GM21825 (cell line): Measurements from ENCODE around the gene CERK.
"Not testable (repeated sequence)": the region's sequence is repeated elsewhere in the genome, so short reads cannot be mapped to it uniquely, and the experiment has no call there.

ENCODE experiments used
- ATAC-seq: cut with Tn5 transposase; IDR thresholded peaks from one replicate; pipeline ENCODE4 v1.9.1; 2021; ENCODE audit warnings: mild to moderate bottlenecking, moderate library complexity; ENCODE audit not compliant: unreplicated experiment

The CERK gene, protein sequence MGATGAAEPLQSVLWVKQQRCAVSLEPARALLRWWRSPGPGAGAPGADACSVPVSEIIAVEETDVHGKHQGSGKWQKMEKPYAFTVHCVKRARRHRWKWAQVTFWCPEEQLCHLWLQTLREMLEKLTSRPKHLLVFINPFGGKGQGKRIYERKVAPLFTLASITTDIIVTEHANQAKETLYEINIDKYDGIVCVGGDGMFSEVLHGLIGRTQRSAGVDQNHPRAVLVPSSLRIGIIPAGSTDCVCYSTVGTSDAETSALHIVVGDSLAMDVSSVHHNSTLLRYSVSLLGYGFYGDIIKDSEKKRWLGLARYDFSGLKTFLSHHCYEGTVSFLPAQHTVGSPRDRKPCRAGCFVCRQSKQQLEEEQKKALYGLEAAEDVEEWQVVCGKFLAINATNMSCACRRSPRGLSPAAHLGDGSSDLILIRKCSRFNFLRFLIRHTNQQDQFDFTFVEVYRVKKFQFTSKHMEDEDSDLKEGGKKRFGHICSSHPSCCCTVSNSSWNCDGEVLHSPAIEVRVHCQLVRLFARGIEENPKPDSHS

DNA sequence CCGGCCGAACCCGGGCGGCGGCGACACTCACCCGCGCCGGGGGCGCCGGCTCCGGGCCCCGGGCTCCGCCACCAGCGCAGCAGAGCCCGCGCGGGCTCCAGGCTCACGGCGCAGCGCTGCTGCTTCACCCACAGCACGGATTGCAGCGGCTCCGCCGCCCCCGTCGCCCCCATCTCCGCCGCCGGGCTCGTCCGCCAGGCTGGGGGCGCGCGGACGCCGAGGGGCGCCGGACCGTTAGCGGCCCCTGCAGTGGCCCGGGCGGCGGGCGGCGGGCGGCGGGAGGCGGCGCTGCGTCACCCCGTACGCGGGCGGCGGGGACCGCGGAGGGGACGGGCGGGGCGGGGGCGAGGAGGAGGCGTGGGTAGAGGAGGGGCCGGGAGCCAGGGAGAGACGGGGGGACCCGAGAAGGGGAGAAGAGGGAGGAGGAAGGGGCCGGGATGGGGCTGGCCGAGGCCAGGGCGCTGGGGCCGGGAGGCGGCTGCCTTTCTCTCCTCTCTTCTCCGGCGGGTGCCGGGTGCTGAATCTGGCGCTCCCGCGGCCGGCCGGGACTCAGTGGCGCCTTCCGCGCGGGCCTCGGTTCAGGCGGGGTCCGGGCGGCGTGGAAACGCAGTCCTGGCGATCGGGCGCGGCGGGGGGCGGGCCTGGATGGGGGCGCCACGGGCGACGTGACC, at the start of gene CERK:
CERK (minus strand) TSS at position 277 of the 671 bp plus-strand sequence; CDS start at position 173, 104 bp downstream.
- no peak for ATAC-seq

DNA sequence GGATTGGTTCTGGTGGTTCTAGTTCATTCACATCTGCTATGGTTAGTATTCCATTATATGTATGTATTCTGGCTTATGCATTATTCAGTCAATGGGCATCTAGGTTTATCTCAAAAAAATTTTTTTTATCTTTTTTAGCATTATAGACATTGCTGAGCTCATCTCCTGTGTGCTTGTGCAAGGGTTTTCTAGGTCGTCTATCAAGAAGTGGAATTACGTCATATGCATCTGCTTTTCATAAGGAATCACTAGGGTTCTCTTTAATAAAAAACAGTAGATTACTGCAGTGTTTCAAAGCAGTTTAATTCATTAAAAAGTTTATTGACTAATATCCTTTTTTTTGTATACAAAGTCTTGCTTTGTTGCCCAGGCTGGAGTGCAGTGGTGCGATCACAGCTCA, 45.7 kb upstream of the CERK start:
- no peak for ATAC-seq

DNA sequence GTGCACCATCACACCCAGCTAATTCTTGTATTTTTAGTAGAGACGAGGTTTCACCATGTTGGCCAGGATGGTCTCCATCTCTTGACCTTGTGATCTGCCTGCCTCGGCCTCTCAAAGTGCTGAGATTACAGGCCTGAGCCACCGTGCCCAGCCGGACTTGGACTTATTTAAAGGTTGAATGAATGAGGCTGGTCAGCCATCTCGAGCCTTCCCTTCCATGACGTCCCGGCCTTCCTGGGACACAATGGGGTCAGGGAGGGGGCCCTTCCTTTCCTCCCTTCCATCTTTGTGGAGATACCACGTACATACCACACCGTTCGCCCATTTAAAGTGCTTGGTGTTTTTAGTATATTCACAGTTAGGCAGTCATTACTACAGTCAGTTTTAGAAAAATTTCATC, 44.1 kb upstream of the CERK start:
- ATAC-seq: not testable (repeated sequence)

DNA sequence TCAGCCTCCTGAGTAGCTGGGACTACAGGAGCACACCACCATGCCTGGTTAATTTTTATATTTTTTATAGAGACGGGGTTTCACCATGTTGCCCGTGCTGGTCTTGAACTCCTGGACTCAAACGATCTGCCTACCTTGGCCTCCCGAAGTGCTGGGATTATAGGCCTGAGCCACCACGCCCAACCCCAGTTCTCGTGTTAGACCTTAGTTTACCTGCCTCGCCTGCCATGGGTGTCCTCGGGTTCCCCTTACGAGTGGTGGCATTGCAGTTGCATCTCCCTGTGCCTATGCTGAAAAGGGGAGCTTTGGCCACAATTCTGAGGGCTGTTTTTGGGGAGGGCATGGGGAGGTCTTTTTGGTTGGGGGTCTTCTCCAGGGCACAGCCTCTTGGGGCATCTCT, 43.2 kb upstream of the CERK start:
- no peak for ATAC-seq

DNA sequence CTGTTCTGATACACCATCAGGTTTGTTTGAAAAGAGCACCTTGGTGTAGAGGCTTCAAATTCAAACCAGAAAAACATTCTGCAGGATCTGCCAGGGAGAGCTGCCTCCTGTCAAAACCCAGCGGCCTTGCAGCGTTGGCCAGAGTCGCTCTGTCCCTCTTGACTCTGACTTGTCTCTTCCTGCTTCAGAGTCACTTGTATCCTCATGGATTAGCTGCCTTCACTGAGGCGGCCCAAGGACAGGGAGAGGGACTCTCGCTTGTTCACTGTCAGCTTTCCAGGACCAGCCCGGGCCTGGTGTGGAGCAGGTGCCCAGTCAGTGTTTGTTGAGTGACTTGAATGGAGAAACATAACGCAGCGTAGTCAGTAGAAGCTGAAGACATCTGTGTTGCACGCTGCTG, 42.4 kb upstream of the CERK start:
- no peak for ATAC-seq

DNA sequence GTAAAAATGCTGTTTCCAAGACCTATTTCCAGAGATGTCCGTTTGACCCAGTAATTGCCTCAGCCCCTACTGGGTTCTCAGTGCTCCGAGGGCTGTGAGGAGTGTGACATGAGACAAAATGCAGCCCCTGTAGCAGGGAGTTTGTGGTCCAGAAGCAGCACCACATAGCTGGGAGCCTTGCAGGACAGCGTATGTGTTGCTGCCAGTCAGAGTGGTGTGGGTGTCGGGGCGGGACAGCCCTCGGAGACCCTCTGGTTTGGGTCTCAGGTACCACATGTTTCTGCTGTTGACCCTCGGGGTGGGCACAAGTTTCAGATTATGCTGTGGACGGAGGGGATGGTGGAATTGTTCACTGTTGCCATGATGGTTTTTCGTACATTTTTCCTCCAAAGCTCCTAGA, 41.6 kb upstream of the CERK start:
- ATAC-seq: no peak

DNA sequence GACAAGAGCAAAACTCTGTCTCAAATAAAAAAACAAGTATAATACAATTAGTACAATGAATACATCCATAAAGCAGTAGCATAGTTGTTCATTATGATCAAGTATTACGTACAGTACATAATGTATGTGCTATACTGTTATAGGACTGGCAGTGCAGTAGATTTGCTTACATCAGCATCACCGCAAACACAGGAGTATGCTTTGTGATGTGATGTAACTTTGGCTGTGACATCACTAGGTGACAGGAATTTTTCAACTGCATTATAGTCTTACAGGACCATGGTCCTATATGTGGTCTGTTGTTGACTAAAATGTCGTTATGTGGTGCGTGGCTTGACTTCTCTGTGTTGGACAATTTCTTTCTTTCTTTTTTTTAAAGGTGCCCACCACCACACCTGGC, 41.0 kb upstream of the CERK start:
- no peak for ATAC-seq

DNA sequence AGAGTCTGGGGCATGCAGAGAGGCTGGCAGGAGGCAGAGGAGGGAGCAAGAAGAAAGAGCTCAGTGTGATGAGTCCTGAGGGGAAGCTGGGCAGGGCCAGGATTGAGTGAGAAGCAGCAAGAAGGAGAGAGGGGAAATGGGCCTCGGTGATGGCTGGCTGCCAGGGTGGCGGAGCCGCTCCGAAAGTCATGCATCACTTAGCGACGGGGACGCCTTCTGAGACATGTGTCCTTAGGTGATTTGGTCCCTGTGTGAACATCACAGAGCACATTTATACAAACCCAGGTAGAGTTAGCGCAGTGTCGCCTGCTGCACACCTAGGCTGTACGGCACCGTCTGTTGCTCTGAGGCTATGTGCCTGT, 39.5 kb upstream of the CERK start:
- no peak for ATAC-seq

DNA sequence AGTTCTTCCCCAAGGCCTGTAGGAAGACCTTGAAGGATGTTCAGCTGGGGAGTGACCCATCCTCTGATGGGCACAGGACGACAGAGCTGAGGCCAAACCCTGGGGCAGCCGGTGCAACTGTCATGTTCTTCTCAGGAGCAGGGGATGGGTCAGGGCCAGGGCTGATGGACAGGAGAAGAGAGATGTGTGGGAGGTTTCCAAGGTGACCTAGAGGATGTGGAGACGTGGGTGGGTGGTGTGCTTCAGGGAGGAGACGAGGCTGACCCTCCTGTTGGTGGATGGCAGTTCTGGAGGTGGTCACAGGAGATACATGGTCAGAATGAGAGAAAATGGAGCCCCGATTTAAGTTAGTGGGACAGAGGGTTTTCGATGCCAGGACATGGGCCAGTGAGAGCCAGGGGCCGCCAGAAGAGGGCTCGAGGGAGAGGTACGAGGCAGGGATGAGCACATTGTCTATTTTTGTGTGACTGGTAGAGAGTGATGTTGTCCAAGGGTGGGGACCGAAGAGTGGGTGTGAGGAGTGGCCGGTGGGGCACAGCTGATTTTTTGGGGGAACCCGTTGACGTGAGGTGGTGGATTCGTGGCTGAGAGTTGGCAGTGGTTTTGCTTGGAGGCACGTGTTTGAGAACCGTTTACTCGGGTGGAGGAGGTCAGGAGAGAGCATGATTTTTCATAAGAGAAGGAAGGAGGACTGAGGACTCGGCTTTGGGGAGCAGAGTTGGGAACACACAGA, 39.0 kb upstream of the CERK start:
- ATAC-seq: no peak

DNA sequence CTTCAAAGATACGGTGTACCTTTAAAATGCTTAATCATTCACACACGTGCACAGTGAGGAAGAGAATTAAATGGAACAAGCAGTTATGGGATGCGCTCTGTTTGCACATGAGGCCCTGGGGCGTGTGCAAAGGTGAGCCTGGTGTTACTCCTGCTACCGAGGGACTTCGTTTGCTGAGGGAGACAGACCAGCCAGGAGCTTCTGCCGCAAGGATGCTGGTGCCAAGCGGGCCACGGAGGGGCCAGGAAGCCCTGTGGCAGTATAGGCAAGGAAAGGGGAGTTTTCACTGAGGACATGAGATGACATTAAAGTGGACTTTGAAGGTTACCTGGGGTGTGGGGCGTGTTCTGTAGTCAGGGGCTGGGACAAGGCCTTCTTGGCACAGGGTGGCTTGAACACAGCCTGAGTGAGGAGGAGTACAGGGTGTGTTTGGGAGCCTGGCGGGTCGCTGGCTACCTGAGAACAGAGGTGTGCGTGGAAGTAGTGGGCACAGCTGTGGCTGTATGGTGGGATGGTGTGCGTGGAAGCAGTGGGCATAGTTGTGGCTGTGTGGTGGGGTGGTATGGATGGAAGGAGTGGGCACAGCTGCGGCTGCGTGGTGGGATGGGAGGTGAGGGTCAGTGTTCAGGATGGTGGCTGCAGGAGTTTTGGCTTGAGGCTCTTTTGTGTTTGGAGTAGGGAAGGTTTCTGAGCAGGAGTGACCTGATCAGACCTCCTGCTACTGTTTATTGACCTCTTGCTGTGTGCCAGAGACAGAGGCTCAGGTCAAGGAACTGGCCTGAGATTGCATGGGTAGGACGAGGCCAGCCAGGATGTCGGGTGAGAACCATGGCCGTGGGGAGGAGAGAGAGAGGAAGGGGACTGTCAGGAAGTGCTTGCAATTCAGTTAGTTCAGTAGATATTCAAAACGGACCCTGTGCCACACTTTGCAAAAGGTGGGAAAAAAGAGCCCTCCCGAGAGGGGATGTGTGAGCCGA, 38.1 kb upstream of the CERK start:
- no peak for ATAC-seq

DNA sequence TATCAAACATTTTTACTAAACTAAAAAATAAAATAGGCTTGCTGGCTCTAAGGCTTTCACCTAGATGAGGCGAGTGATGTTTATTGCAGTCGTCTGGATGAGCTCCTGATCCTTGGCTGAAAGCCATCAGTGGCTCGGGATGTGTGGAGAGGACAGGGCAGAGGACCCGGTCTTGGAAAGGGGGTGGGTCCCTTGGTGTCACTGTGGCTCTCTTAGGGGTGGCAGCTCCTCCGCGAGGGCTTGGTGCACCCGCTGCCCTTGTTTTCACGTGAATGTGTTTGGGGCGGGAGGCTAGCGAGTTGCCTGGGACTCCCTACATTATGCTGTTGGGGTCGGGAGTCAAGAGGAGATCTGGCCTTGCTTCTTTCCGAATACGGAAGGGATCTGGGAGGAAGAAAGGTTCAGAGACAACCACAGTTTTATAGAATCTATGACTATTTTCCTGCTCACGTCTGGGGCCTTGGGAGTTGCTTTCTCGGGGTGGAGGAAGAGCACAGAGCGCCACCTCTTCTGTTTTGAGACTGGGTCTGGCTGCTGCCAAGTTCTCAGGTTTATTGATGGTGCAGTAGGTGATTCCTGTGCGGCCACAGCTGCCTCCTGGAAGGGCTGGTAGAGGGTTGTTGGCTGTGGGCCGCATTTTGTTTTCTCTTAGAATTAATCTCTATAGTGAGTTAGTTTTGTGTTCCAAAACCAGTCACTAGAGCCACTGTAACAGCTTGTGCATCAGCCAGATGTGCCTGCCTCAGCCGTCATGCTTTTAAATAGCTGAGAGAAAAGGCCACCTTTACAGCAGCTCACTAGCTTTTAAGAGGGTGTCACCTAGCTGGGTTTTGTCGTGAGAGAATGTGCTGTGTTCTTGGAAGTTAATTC, 37.2 kb upstream of the CERK start:
- ATAC-seq: no peak

DNA sequence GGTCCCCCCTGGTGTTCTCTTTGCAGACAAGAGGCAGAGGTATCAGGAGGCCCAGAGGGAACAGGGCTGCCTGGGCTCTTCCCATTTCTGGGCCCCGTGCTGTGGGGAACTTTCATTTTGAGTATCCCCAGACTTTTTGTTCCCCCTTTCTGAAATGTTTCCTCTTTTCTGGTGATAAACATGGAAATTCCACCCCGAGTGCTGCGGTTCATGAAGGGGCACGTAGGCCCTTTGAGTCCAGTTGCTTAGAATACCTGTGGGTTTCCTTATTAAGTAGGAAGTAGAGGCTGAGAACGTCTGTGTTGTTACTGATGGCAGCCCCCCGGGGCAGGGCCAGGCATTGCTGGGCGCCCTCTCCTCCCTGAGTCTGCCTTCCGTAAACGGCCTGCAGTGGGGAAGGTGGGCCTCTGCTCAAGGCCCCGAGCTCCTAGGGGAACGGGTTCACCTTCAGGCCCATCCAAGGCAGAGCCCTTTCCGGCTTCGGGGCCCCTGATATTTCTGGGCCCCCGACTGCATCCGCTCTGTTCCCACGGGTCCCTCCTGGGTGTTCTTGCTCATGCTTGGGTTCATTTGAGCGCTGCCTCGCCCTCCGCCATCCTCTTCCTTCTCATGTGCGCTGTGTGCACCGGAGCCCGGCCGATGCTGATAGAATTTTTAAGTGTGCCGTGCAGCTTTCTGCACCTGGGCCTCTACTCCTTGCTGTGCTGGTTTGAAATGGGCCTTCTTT, 36.4 kb upstream of the CERK start:
- peak; percentile 18 for ATAC-seq

DNA sequence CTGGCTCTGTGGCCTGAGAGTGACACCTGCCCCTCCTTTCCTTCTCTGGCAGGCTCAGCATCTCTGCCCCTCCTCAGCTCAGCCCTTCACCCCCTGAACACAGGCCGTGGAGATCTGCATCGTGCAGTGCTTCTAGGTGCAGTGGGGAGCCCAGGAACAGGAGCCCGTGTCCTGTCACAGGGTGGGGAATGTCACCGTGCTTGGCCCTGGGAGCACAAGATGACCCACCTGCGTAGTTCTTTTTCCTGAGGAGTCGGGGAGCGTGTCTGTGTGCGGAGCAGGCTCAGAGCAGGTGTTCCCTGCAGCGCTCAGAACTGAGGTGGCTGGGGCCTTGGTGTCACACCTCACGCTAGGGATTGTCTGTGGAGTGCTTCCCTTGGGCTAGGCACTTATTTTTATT, 35.0 kb upstream of the CERK start:
- no peak for ATAC-seq

DNA sequence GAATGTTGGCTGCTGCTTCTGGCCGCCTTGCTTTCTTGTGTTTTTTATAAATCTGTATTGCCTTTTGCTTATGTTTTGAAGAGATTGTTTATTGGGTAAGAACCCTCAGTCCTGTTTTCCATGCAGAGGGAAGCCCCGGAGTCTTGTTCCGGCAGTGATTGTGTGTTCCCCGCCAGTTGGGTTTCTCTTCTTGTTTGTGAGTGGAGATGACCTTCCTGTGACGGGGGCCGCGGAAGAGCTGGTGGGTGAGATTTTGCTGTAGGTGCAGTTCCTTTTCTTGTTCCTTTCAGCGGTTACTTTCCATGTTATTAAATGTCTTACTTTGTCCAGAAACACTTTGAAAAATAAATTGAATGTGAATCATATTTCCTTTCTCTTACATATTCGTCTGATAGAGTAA, 32.7 kb upstream of the CERK start:
- ATAC-seq: no peak

DNA sequence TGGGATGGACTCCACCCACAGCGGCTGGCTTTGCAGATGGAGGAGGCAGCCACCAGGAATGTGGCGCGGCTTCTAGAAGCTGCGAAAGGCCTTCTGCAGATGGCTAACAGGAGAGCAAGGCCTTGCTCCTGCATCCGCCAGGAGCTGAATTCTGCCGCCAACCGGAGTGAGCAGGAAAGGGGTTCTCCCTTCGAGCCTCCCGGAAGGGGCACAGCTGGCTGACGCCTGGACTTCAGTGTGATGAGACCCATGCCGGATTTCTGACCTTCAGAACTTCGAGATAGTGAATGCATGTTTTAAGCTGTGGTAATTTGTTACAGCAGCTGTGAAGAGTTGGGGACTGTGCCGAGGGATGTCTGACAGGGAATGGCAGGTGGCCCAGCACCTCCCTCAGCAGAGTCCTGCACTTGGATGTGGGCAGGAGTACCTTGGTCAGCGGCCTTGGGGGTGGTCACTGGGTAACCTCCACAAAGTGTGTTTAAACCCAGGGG, 32.1 kb upstream of the CERK start:
- no peak for ATAC-seq

DNA sequence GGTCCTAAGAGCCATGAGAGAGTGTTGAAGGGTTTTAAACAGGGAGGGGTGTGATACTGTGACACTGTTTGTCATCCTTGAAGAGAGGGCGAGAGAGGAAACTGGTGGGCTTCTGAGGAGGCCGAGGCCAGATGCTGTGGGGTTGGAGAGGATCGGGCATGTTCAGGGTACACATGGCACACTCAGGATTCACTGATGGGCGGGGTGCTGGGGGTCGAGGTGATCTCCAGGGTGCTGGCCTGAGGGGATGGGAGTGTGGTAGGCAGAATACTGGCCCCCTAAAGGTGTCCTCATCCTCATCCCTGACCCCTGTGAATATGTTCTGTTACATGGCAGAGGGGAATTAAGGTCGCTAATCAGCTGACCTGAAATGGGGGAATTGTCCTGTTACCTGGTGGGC, 31.7 kb upstream of the CERK start:
- ATAC-seq: no peak

DNA sequence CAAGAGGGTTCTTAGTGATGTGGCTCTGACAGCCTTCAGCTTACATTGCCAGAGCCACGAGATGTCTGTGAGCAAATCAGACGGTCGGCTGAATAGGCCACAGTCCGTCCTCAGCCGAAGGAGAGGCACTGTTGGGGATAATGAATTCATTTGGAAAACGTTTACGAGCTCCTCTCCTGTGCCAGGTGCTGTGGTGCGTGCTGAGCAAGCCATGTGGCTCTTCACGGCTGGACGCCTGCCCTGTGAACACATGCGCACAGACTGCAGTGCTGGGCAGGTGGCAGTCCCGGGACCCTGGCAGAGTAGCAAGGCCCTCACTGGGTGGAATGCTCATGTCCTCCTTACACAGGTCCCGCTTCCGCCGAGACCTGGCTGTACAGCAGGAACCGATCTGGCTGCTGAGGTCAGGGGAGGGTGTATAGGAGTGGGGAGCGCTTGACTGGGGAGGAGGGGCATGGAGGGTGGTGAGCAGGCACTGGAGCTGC, 31.2 kb upstream of the CERK start:
- ATAC-seq: no peak

DNA sequence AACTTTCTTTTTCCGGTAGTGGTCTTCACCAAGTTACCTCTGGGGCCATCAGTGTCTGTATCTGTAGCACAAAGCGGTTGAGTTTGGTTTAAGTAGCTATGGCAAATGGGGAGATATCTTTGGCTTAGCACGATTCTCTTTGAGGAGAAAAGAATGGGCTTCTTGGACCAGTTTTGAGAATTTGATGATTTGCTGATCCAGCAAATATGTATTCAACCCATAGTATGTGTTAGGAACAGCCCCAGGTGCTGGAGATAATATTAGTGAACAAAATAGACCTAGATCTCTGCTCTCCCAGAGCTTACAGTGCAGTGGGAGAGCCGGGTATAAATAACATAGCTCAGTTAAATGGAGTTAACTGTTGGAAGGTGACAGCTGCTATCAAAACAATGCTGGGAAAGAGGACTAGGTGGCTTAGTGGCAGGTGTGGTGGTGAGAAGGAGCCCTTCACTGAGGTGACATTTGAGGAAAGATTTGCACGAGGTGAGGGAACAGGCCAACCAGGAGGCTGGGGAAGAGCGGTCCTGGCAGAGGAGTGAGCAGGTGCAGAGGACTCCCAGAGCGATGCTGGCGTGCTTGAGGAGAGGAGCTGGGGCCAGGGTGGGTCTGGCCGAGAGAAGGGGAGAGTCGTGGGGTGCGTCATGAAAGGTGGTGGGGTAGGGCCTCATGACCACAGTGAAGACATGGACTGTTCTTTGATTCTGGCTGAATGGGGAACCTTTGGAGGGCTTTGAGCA, 29.4 kb upstream of the CERK start:
- ATAC-seq: no peak
